HG03378 (cell line): Measurements from ENCODE around the gene NHSL1.
A peak's percentile ranks its signal among the peaks of the same experiment; 100 is the strongest.

Experiments
- ATAC-seq: cut with Tn5 transposase; IDR thresholded peaks from one replicate; pipeline ENCODE4 v1.9.1; 2021; ENCODE audit warnings: mild to moderate bottlenecking, moderate library complexity; ENCODE audit not compliant: unreplicated experiment

Gene NHSL1

GRCh38 chr6:138525355-138525754 lies 26.1 kb upstream of the NHSL1 start:
- ATAC-seq: no peak

GRCh38 chr6:138524526-138524925 lies 25.2 kb upstream of the NHSL1 start:
- no peak for ATAC-seq

GRCh38 chr6:138523347-138524210 lies 24.3 kb upstream of the NHSL1 start:
- no peak for ATAC-seq

GRCh38 chr6:138522611-138523010 lies 23.3 kb upstream of the NHSL1 start:
- no peak for ATAC-seq

GRCh38 chr6:138521790-138522189 lies 22.5 kb upstream of the NHSL1 start:
- no peak for ATAC-seq

- ATAC-seq: no peak
These were observed 21.2 kb upstream of the NHSL1 start for GRCh38 chr6:138520463-138520862.

GRCh38 chr6:138518054-138518453 lies 18.8 kb upstream of the NHSL1 start:
- ATAC-seq: peak; percentile 34

GRCh38 chr6:138517635-138518034 lies 18.3 kb upstream of the NHSL1 start:
- ATAC-seq: peak; percentile 86

GRCh38 chr6:138515657-138516248 lies 16.5 kb upstream of the NHSL1 start:
- ATAC-seq: no peak

- no peak for ATAC-seq
These were observed 15.7 kb upstream of the NHSL1 start for GRCh38 chr6:138514860-138515540.

GRCh38 chr6:138512609-138513008 lies 13.3 kb upstream of the NHSL1 start:
- no peak for ATAC-seq

- ATAC-seq: no peak
These were observed 10.8 kb upstream of the NHSL1 start for GRCh38 chr6:138510093-138510492.

- no peak for ATAC-seq
These were observed 10.1 kb upstream of the NHSL1 start for GRCh38 chr6:138509371-138509770.

- ATAC-seq: no peak
These were observed 9.3 kb upstream of the NHSL1 start for GRCh38 chr6:138508676-138508988.

- ATAC-seq: no peak
These were observed 8.8 kb upstream of the NHSL1 start for GRCh38 chr6:138507977-138508675.

GRCh38 chr6:138504764-138505689 lies 5.7 kb upstream of the NHSL1 start:
- no peak for ATAC-seq

- no peak for ATAC-seq
These were observed 4.8 kb upstream of the NHSL1 start for GRCh38 chr6:138503881-138504680.

- ATAC-seq: no peak
These were observed 3.3 kb upstream of the NHSL1 start for GRCh38 chr6:138502546-138502945.

GRCh38 chr6:138500867-138501446 lies 1.7 kb upstream of the NHSL1 start:
- ATAC-seq: no peak
